ENCODE measurements around the gene MAMLD1. TPM values are rescaled to one million over a fixed set of nuclear protein-coding genes. Genes with fewer than 3 reads are reported as not detected.

The MAMLD1 gene
- total and polyA plus RNA-seq, 9 of the 15 experiments (the other 6 are each of a cell fraction or from before 2014, with no cell fraction given), result 0.12 to 0.18 TPM; not detected in 7

DNA sequence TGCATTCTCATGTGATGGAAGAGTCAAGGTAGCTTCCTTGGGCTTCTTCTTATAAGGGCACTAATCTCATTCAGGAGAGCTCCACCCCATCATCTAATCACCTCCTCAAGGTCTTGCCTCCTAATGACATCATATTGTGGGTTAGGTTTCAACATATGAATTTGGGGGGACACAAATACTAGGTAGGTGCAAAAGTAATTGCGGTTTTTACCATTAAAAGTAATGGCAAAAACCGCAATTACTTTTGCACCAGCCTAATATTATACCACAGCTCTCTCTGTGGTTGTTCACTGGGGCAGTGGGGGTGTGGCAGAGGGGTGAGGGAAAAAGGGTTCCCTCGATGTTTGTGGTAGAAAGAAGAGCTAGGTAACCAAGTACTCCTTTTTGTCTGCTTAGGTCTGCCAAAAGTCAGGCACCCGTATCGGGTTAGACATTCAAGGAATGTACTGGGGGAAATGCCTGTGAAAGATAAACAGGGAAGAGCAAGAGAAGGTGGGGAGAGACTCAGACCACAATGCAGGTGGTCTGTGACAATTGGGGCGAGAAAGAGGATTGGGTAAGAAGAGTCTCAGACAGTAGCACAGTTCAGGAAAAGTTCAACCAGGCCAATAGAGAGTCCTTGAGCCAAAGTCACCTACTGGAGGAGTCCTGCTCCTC is 126.4 kb downstream of the MAMLD1 start:
- POLR2A ChIA-PET, result no interaction called here
- intact Hi-C loops (cut with micrococcal nuclease) (no loop called here), in situ Hi-C loops (cut with MboI) (no loop called here)
- Histone ChIP-seq H3K9me3 (replicated peaks; ENCODE audit: control insufficient read depth, insufficient read depth, low read depth, low read length) (no peaks in the 10 kb centered on the region), H3K79me2 (ENCODE audit: control insufficient read depth, insufficient read depth, low read length) (no peaks in the 10 kb centered on the region), H3K4me3 (no peak overlapping the region), H4K20me1 (replicated peaks; ENCODE audit: control insufficient read depth, insufficient read depth, low read length) (no peaks in the 10 kb centered on the region), H3K9ac (ENCODE audit: insufficient read depth in 1 of 2, low read depth in 2 of 2, low read length in 2 of 2) (no peak overlapping the region), H3K36me3 (ENCODE audit: control insufficient read depth, insufficient read depth, low read length) (no peaks in the 10 kb centered on the region), H3K27ac (ENCODE audit: extremely low read depth, low read depth, low read length) (no peak overlapping the region), H3K27me3 (ENCODE audit: control insufficient read depth in 2 of 2, insufficient read depth in 2 of 2, low read length in 2 of 2) (peaks cover 0 to 8% of the 10 kb centered on the region in 2 experiments; a peak in 1 of 5 replicates), H2AFZ (ENCODE audit: low read depth, low read length) (no peak overlapping the region), H3K4me1 (replicated peaks in 1 of 2; ENCODE audit: control insufficient read depth in 2 of 2, insufficient read depth in 2 of 2, low read length in 2 of 2) (no peaks in the 10 kb centered on the region), H3K9me1 (ENCODE audit: control insufficient read depth, insufficient read depth, low read length) (no peaks in the 10 kb centered on the region), H3K4me2 (ENCODE audit: insufficient read depth, low read length) (no peak overlapping the region)
- TF ChIP-seq, protein P1, sequence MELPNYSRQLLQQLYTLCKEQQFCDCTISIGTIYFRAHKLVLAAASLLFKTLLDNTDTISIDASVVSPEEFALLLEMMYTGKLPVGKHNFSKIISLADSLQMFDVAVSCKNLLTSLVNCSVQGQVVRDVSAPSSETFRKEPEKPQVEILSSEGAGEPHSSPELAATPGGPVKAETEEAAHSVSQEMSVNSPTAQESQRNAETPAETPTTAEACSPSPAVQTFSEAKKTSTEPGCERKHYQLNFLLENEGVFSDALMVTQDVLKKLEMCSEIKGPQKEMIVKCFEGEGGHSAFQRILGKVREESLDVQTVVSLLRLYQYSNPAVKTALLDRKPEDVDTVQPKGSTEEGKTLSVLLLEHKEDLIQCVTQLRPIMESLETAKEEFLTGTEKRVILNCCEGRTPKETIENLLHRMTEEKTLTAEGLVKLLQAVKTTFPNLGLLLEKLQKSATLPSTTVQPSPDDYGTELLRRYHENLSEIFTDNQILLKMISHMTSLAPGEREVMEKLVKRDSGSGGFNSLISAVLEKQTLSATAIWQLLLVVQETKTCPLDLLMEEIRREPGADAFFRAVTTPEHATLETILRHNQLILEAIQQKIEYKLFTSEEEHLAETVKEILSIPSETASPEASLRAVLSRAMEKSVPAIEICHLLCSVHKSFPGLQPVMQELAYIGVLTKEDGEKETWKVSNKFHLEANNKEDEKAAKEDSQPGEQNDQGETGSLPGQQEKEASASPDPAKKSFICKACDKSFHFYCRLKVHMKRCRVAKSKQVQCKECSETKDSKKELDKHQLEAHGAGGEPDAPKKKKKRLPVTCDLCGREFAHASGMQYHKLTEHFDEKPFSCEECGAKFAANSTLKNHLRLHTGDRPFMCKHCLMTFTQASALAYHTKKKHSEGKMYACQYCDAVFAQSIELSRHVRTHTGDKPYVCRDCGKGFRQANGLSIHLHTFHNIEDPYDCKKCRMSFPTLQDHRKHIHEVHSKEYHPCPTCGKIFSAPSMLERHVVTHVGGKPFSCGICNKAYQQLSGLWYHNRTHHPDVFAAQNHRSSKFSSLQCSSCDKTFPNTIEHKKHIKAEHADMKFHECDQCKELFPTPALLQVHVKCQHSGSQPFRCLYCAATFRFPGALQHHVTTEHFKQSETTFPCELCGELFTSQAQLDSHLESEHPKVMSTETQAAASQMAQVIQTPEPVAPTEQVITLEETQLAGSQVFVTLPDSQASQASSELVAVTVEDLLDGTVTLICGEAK (IDR thresholded peaks at IDR 0.05), result peak; percentile 66
- TF ChIP-seq, protein P1 (CRISPR knock-in tag; IDR thresholded peaks at IDR 0.05), result no peak
- no peak for TF ChIP-seq GABPA (tag; conservative IDR thresholded peaks at IDR 0.05; ENCODE audit: low read depth)
- FAIRE-seq (no peak), DNase-seq (ENCODE audit: extremely low read depth in 1 of 4, low spot score in 3 of 4) (no peak), ATAC-seq (no peak)
- 0% methylated on average over 6 of the region's 6 CpGs for WGBS (ENCODE audit: insufficient coverage, low coverage, missing lambda C conversion rate)
- CTCF ChIA-PET (ENCODE audit: low intra/inter-chr PET ratio), result no interaction called here
- BruUV-seq (replicated peaks), result no TSS peak

Measured in K562 (cell line).